SK-N-SH (cell line): ENCODE results near the gene NEGR1. TPM values are rescaled to one million over a fixed set of nuclear protein-coding genes. Genes with fewer than 3 reads are reported as not detected.

Source experiments
- CTCF ChIA-PET: fragments of 300-600, 350-600 bp; formaldehyde crosslinking; extraction: SDS; loops from one replicate; lab custom pipeline; 2021; lab: Yijun Ruan, JAX
- POLR2A ChIA-PET: fragments of 350-600 bp; sonication (Branson Sonifier 250); formaldehyde crosslinking; extraction: SDS; loops from one replicate; lab custom pipeline; 2020; ENCODE audit warnings: antibody characterized with exemption, inconsistent platforms; lab: Yijun Ruan, JAX
- DNase-seq: peaks from one replicate; pipeline ENCODE4 v3.0.0; 2012
- H2AFZ ChIP-seq: fragments of 200-600 bp; sonication (generic); 2 replicates; pipeline ENCODE4 v1.8.1; 2016; ENCODE audit warnings: antibody characterized with exemption, mild to moderate bottlenecking, low read depth
- H3F3A ChIP-seq: fragments of 200-600 bp; sonication (generic); replicated peaks from 2 replicates; pipeline ENCODE3; 2016; ENCODE audit warnings: antibody characterized with exemption, mild to moderate bottlenecking; ENCODE audit not compliant: insufficient read depth
- H3K27ac ChIP-seq, 2 experiments: fragments of 200-500 bp in 1 of 2; fragments of 200-600 bp in 1 of 2; sonication (Bioruptor generic) in 1 of 2; sonication (generic), shearing (Covaris generic) in 1 of 2; 2 replicates each; pipeline versions ENCODE4 v1.5.1 to v1.6.1; 2014 to 2016; ENCODE audit warnings: low read depth in 2 of 2, inconsistent platforms in 1 of 2, low read length in 1 of 2, mild to moderate bottlenecking in 1 of 2, mixed read lengths in 1 of 2
- H3K27me3 ChIP-seq: fragments of 200-600 bp; sonication (generic), shearing (Covaris generic); 2 replicates; pipeline ENCODE4 v1.6.1; 2016; ENCODE audit warnings: mixed run types; ENCODE audit not compliant: insufficient read depth
- H3K36me3 ChIP-seq, 2 experiments: fragments of 200-500 bp in 1 of 2; fragments of 200-600 bp in 1 of 2; sonication (Bioruptor generic) in 1 of 2; sonication (generic) in 1 of 2; replicated peaks in 1 of 2; 2 replicates each; pipeline versions ENCODE3 to v1.5.1; 2014 to 2016; ENCODE audit warnings: low read length in 1 of 2, mild to moderate bottlenecking in 1 of 2; ENCODE audit not compliant: insufficient read depth in 2 of 2, control insufficient read depth in 1 of 2
- H3K4me1 ChIP-seq, 2 experiments: fragments of 200-500 bp in 1 of 2; fragments of 200-600 bp in 1 of 2; sonication (Bioruptor generic) in 1 of 2; sonication (generic), shearing (Covaris generic) in 1 of 2; 2 replicates each; pipeline versions ENCODE4 v1.5.1 to v1.6.1; 2014 to 2016; ENCODE audit warnings: low read depth in 1 of 2, low read length in 1 of 2, mixed run types in 1 of 2; ENCODE audit not compliant: insufficient read depth in 2 of 2, control insufficient read depth in 1 of 2
- H3K4me2 ChIP-seq: fragments of 200-600 bp; sonication (generic), shearing (Covaris generic); 2 replicates; pipeline ENCODE4 v1.6.1; 2017; ENCODE audit warnings: mixed run types
- H3K4me3 ChIP-seq, 2 experiments: fragments of 200-500 bp in 1 of 2; fragments of 200-600 bp in 1 of 2; sonication (Bioruptor generic) in 1 of 2; sonication (generic), shearing (Covaris generic) in 1 of 2; 2 replicates each; pipeline versions ENCODE4 v1.5.1 to v1.8.1; 2014 to 2016; ENCODE audit warnings: low read depth in 2 of 2, inconsistent platforms in 1 of 2, low read length in 1 of 2, mild to moderate bottlenecking in 1 of 2, mixed read lengths in 1 of 2, moderate library complexity in 1 of 2
- H3K79me2 ChIP-seq: fragments of 200-600 bp; sonication (generic); 2 replicates; pipeline ENCODE4 v1.8.1; 2017; ENCODE audit warnings: mild to moderate bottlenecking; ENCODE audit not compliant: insufficient read depth
- H3K9ac ChIP-seq: fragments of 200-600 bp; sonication (generic); 2 replicates; pipeline ENCODE4 v1.6.1; 2017; ENCODE audit warnings: mixed run types
- H3K9me2 ChIP-seq: fragments of 200-600 bp; sonication (generic); 2 replicates; pipeline ENCODE4 v1.6.1; 2017; ENCODE audit warnings: mixed run types
- H3K9me3 ChIP-seq: fragments of 200-600 bp; sonication (generic); 2 replicates; pipeline ENCODE4 v1.6.1; 2017; ENCODE audit warnings: mixed run types, mild to moderate bottlenecking, moderate library complexity
- H4K20me1 ChIP-seq: fragments of 200-600 bp; sonication (generic); 2 replicates; pipeline ENCODE4 v1.6.1; 2017; ENCODE audit warnings: mild to moderate bottlenecking, mixed run types; ENCODE audit not compliant: insufficient read depth
- EP300 ChIP-seq, 2 experiments: IDR thresholded peaks; 2 replicates each; pipeline versions ENCODE4 v1.4.0 to v1.6.1; 2012; ENCODE audit warnings: borderline replicate concordance in 1 of 2, low read depth in 1 of 2, low read length in 1 of 2
- FOSL2 ChIP-seq: IDR thresholded peaks from 2 replicates; pipeline ENCODE4 v1.4.0; 2012; ENCODE audit warnings: low read depth, mild to moderate bottlenecking, moderate library complexity, borderline replicate concordance
- FOXJ3 ChIP-seq: sonication (generic); formaldehyde crosslinking; IDR thresholded peaks from 2 replicates; pipeline ENCODE4 v1.5.1; 2020; ENCODE audit warnings: mild to moderate bottlenecking, missing genetic modification reagents
- FOXM1 ChIP-seq: IDR thresholded peaks from 2 replicates; pipeline ENCODE4 v1.4.0; 2012; ENCODE audit warnings: low read depth, mild to moderate bottlenecking
- GATA2 ChIP-seq: sonication (generic); formaldehyde crosslinking; IDR thresholded peaks from 2 replicates; pipeline ENCODE4 v1.5.0; 2020; ENCODE audit warnings: mild to moderate bottlenecking, missing genetic modification reagents
- MAX ChIP-seq: IDR thresholded peaks from 2 replicates; pipeline ENCODE4 v1.4.0; 2012; ENCODE audit warnings: low read depth
- MEF2A ChIP-seq: IDR thresholded peaks from 2 replicates; pipeline ENCODE4 v1.4.0; 2012; ENCODE audit warnings: low read depth, borderline replicate concordance
- MXI1 ChIP-seq: IDR thresholded peaks from 2 replicates; pipeline ENCODE4 v1.6.1; 2012; ENCODE audit warnings: mild to moderate bottlenecking, low read depth, low read length, improper control_type of control experiment
- NRF1 ChIP-seq: IDR thresholded peaks from 2 replicates; pipeline ENCODE4 v1.6.1; 2012; ENCODE audit warnings: low read depth, mild to moderate bottlenecking, low read length
- RAD21 ChIP-seq: IDR thresholded peaks from 2 replicates; pipeline ENCODE4 v1.6.1; 2012; ENCODE audit warnings: mild to moderate bottlenecking, low read length
- RCOR1 ChIP-seq: fragments of 150-350 bp; IDR thresholded peaks from 2 replicates; pipeline ENCODE4 v1.6.1; 2017; ENCODE audit warnings: antibody characterized with exemption, low read length
- SMC3 ChIP-seq: IDR thresholded peaks from 2 replicates; pipeline ENCODE4 v1.6.1; 2012; ENCODE audit warnings: low read depth, low read length, improper control_type of control experiment
- TAF1 ChIP-seq: IDR thresholded peaks from 2 replicates; pipeline ENCODE4 v1.6.1; 2012; ENCODE audit warnings: low read depth, mild to moderate bottlenecking, low read length, moderate library complexity, borderline replicate concordance
- TEAD4 ChIP-seq: IDR thresholded peaks from 2 replicates; pipeline ENCODE4 v1.4.0; 2012; ENCODE audit warnings: mild to moderate bottlenecking, borderline replicate concordance; ENCODE audit not compliant: insufficient read depth
- YY1 ChIP-seq: IDR thresholded peaks from 2 replicates; pipeline ENCODE4 v1.4.0; 2012; ENCODE audit warnings: low read depth, mild to moderate bottlenecking
- WGBS: methylation state at CpG from one replicate; pipeline ENCODE4 v1.1.6; 2017; ENCODE audit warnings: low lambda C conversion rate; 5-methylcytosine and 5-hydroxymethylcytosine counted together
- polyA plus RNA-seq, 3 experiments: library from polyadenylated mRNA; depleted of rRNA; stranded (reverse); fragments of >200 nt; gene quantifications; 2 replicates each; pipeline ENCODE4 v1.2.3, GENCODE V29; 2012
- TF ChIP-seq, protein P1 (sequence below): IDR thresholded peaks from 2 replicates; pipeline ENCODE4 v1.6.1; 2012; ENCODE audit warnings: mild to moderate bottlenecking, low read depth, low read length, moderate library complexity
- TF ChIP-seq, protein P2 (sequence below): IDR thresholded peaks from 2 replicates; pipeline ENCODE4 v1.4.0; 2012; ENCODE audit warnings: low read depth, borderline replicate concordance
- TF ChIP-seq, protein P3 (sequence below): fragments of 200-600 bp; sonication (generic); IDR thresholded peaks from 2 replicates; pipeline ENCODE4 v1.6.1; 2017; ENCODE audit warnings: antibody characterized with exemption, mild to moderate bottlenecking, moderate library complexity

NEGR1 gene
- polyA plus RNA-seq, 1 of the 3 experiments (the other 2 are of a cell fraction) = 0.21 TPM

DNA sequence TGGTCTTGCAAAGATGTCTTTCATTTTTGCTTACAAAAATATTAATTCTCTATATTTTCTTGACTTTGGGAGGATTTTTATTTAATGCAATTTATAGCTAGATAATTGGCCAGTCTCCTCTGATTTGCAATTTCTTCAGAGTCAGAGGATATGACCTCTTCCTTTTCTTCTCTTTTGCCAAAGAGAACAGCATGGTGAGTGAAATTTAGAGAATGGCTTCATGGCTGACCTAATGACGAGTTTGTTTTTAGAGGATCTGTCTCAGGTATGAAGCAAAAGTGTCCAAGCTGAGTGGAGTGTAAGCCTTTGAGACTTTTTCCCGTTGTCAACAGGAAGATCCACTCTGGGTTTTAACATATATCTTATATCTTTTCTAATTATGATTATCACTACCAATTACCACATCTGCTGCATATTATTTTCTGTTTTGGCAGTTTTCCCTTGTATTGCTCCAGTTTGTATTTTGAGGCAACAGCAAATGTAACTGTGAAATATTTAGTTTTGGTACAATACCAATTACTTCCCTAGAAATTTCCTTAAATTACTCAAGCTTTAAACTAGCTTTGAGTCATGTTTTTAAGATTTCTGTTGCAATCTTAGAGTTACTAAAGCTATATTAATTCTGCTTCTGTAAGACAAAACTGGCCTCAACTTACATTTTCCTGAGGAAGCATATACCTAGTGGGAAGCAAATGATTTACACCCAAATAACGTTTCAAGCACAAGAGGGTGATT, 868.7 kb downstream of the NEGR1 start:
- POLR2A ChIA-PET = no interaction called here
- Histone ChIP-seq H4K20me1 (no peaks in the 10 kb centered on the region), H2AFZ (no peak overlapping the region), H3K79me2 (no peaks in the 10 kb centered on the region), H3K4me2 (no peak overlapping the region), H3K36me3 (no peaks in the 10 kb centered on the region), H3F3A (no peaks in the 10 kb centered on the region), H3K9me3 (no peaks in the 10 kb centered on the region), H3K9me2 (no peaks in the 10 kb centered on the region), H3K27me3 (no peaks in the 10 kb centered on the region), H3K4me3 (no peak overlapping the region), H3K4me1 (peaks cover 0 to 5% of the 10 kb centered on the region in 2 experiments; a peak in 2 of 4 replicates), H3K27ac (no peak overlapping the region), H3K9ac (no peak overlapping the region)
- TF ChIP-seq FOXJ3 (CRISPR knock-in tag) = no peak
- TF ChIP-seq, protein P1, sequence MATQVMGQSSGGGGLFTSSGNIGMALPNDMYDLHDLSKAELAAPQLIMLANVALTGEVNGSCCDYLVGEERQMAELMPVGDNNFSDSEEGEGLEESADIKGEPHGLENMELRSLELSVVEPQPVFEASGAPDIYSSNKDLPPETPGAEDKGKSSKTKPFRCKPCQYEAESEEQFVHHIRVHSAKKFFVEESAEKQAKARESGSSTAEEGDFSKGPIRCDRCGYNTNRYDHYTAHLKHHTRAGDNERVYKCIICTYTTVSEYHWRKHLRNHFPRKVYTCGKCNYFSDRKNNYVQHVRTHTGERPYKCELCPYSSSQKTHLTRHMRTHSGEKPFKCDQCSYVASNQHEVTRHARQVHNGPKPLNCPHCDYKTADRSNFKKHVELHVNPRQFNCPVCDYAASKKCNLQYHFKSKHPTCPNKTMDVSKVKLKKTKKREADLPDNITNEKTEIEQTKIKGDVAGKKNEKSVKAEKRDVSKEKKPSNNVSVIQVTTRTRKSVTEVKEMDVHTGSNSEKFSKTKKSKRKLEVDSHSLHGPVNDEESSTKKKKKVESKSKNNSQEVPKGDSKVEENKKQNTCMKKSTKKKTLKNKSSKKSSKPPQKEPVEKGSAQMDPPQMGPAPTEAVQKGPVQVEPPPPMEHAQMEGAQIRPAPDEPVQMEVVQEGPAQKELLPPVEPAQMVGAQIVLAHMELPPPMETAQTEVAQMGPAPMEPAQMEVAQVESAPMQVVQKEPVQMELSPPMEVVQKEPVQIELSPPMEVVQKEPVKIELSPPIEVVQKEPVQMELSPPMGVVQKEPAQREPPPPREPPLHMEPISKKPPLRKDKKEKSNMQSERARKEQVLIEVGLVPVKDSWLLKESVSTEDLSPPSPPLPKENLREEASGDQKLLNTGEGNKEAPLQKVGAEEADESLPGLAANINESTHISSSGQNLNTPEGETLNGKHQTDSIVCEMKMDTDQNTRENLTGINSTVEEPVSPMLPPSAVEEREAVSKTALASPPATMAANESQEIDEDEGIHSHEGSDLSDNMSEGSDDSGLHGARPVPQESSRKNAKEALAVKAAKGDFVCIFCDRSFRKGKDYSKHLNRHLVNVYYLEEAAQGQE = no peak
- TF ChIP-seq SMC3 = no peak
- TF ChIP-seq FOXM1 = no peak
- no peak for TF ChIP-seq RAD21
- TF ChIP-seq, protein P2, sequence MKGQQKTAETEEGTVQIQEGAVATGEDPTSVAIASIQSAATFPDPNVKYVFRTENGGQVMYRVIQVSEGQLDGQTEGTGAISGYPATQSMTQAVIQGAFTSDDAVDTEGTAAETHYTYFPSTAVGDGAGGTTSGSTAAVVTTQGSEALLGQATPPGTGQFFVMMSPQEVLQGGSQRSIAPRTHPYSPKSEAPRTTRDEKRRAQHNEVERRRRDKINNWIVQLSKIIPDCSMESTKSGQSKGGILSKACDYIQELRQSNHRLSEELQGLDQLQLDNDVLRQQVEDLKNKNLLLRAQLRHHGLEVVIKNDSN = no peak
- TF ChIP-seq NRF1 = no peak
- TF ChIP-seq FOSL2 = no peak
- TF ChIP-seq TAF1 = no peak
- no peak for TF ChIP-seq GATA2 (CRISPR knock-in tag)
- no peak for TF ChIP-seq EP300 (IDR thresholded peaks at IDR 0.05; ENCODE audit: borderline replicate concordance in 1 of 2, low read depth in 1 of 2, low read length in 1 of 2)
- TF ChIP-seq YY1 = no peak
- no peak for TF ChIP-seq MAX
- no peak for TF ChIP-seq MEF2A
- TF ChIP-seq MXI1 = no peak
- TF ChIP-seq, protein P3, sequence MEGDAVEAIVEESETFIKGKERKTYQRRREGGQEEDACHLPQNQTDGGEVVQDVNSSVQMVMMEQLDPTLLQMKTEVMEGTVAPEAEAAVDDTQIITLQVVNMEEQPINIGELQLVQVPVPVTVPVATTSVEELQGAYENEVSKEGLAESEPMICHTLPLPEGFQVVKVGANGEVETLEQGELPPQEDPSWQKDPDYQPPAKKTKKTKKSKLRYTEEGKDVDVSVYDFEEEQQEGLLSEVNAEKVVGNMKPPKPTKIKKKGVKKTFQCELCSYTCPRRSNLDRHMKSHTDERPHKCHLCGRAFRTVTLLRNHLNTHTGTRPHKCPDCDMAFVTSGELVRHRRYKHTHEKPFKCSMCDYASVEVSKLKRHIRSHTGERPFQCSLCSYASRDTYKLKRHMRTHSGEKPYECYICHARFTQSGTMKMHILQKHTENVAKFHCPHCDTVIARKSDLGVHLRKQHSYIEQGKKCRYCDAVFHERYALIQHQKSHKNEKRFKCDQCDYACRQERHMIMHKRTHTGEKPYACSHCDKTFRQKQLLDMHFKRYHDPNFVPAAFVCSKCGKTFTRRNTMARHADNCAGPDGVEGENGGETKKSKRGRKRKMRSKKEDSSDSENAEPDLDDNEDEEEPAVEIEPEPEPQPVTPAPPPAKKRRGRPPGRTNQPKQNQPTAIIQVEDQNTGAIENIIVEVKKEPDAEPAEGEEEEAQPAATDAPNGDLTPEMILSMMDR = no peak
- TF ChIP-seq TEAD4 = no peak
- no peak for TF ChIP-seq RCOR1
- DNase-seq = no peak
- CTCF ChIA-PET = interaction anchor here (1.1 to 2.4 kb wide), 4 partner anchors 9 to 217 kb away, joined by 3 to 7 read pairs (median 4); no protein-coding TSS in a partner anchor
- WGBS = 11% methylated on average over 3 of the region's 3 CpGs
